Ishikawa (cell line): Measurements from ENCODE around the gene SCN8A.

ENCODE experiments used
- REST ChIP-seq: IDR thresholded peaks from 2 replicates; pipeline ENCODE4 v1.6.1; 2012; ENCODE audit warnings: low read depth, mild to moderate bottlenecking
- TAF1 ChIP-seq: IDR thresholded peaks from 2 replicates; pipeline ENCODE4 v1.6.1; 2012; ENCODE audit warnings: low read depth, mild to moderate bottlenecking

GRCh38 chr12:51705450-51705849 is 114.4 kb downstream of the SCN8A start:
- TF ChIP-seq REST (no peak), TAF1 (no peak)
